K562 (cell line): ENCODE results near the gene CXorf65. TPM values are rescaled to one million over a fixed set of nuclear protein-coding genes. Genes with fewer than 3 reads are reported as not detected.
A peak's percentile ranks its signal among the peaks of the same experiment; 100 is the strongest.

Experiments
- ATAC-seq: fragments of 200-7000 bp; cut with Tn5 transposase; 3 replicates; pipeline ENCODE4 v1.9.1; 2020; ENCODE audit warnings: moderate library complexity
- BruUV-seq: library from RNA; stranded (reverse); fragments of 400-500 nt; replicated peaks from 2 replicates; lab custom pipeline; 2021; lab: Mats Ljungman, UMichigan
- CTCF ChIA-PET: fragments of 300-600 bp; formaldehyde crosslinking; extraction: SDS; loops from one replicate; lab custom pipeline; 2021; ENCODE audit warnings: low intra/inter-chr PET ratio; lab: Yijun Ruan, JAX
- POLR2A ChIA-PET: fragments of 300-600, 350-650 bp; sonication (Branson Sonifier 250); formaldehyde crosslinking; extraction: SDS; loops from one replicate; lab custom pipeline; 2021; ENCODE audit warnings: antibody characterized with exemption, inconsistent platforms; lab: Yijun Ruan, JAX
- DNase-seq, 4 experiments: peaks; one replicate each; pipeline versions ENCODE4 v3.0.0 to v3.0.0-alpha.2; 2011 to 2018; ENCODE audit warnings: low spot score in 3 of 4, mixed read lengths in 3 of 4; ENCODE audit errors: extremely low read depth in 1 of 4
- FAIRE-seq: peaks from 2 replicates; lab custom pipeline; 2011; peaks lifted over from hg19 to GRCh38; lab: Jason Lieb, UNC
- H2AFZ ChIP-seq: 2 replicates; pipeline ENCODE4 v1.6.0; 2011; ENCODE audit warnings: low read depth, low read length, control low read depth, inconsistent platforms
- H3K27ac ChIP-seq: fragments of 200-600 bp; 3 replicates; pipeline ENCODE4 v1.8.0; 2011; ENCODE audit warnings: low read depth, mild to moderate bottlenecking, control low read depth, inconsistent platforms, low read length, moderate library complexity, mixed read lengths; ENCODE audit errors: extremely low read depth
- H3K27me3 ChIP-seq, 2 experiments: fragments of 300-600 bp in 1 of 2; 2 replicates in 1 of 2; 3 replicates in 1 of 2; pipeline versions ENCODE4 v1.6.0 to v1.8.0; 2011; ENCODE audit warnings: inconsistent platforms in 2 of 2, low read length in 2 of 2, mild to moderate bottlenecking in 1 of 2, mixed read lengths in 1 of 2, moderate library complexity in 1 of 2; ENCODE audit not compliant: control insufficient read depth in 2 of 2, insufficient read depth in 2 of 2
- H3K36me3 ChIP-seq: fragments of 300-600 bp; 3 replicates; pipeline ENCODE4 v1.8.0; 2011; ENCODE audit warnings: mild to moderate bottlenecking, low read length, inconsistent platforms; ENCODE audit not compliant: control insufficient read depth, insufficient read depth
- H3K4me1 ChIP-seq, 2 experiments: fragments of 200-600 bp in 1 of 2; replicated peaks in 1 of 2; 2 replicates in 1 of 2; 3 replicates in 1 of 2; pipeline versions ENCODE4 v1.5.1 to v1.8.0; 2011; ENCODE audit warnings: inconsistent platforms in 2 of 2, low read length in 2 of 2, mild to moderate bottlenecking in 1 of 2, mixed read lengths in 1 of 2, moderate library complexity in 1 of 2; ENCODE audit not compliant: control insufficient read depth in 2 of 2, insufficient read depth in 2 of 2
- H3K4me2 ChIP-seq: 2 replicates; pipeline ENCODE4 v1.6.1; 2011; ENCODE audit warnings: low read length, control low read depth, inconsistent platforms, mixed read lengths; ENCODE audit not compliant: insufficient read depth
- H3K4me3 ChIP-seq: fragments of 200-600 bp; sonication (generic), shearing (Covaris generic); 2 replicates; pipeline ENCODE4 v1.5.1; 2016; ENCODE audit warnings: control low read depth, inconsistent platforms
- H3K79me2 ChIP-seq: fragments of 200-600 bp; 3 replicates; pipeline ENCODE4 v1.8.0; 2011; ENCODE audit warnings: low read length, inconsistent platforms; ENCODE audit not compliant: control insufficient read depth, insufficient read depth
- H3K9ac ChIP-seq, 2 experiments: 2 replicates each; pipeline versions ENCODE4 v1.6.0 to v1.6.1; 2011; ENCODE audit warnings: low read depth in 2 of 2, low read length in 2 of 2, control low read depth in 1 of 2, inconsistent platforms in 1 of 2, mild to moderate bottlenecking in 1 of 2, mixed read lengths in 1 of 2; ENCODE audit not compliant: insufficient read depth in 1 of 2
- H3K9me1 ChIP-seq: one replicate; pipeline ENCODE4 v1.6.0; 2011; ENCODE audit warnings: inconsistent platforms, mild to moderate bottlenecking, low read length, moderate library complexity; ENCODE audit not compliant: control insufficient read depth, insufficient read depth
- H3K9me3 ChIP-seq: replicated peaks from 2 replicates; pipeline ENCODE4 v1.5.1; 2011; ENCODE audit warnings: low read depth, low read length, inconsistent platforms; ENCODE audit not compliant: control insufficient read depth, insufficient read depth
- H4K20me1 ChIP-seq: replicated peaks from 2 replicates; pipeline ENCODE4 v1.6.1; 2011; ENCODE audit warnings: low read length, inconsistent platforms, mixed read lengths; ENCODE audit not compliant: control insufficient read depth, insufficient read depth
- ARNT ChIP-seq, 2 experiments: fragments of 450-650 bp; IDR thresholded peaks; 2 replicates each; pipeline ENCODE4 v1.6.1; 2016; ENCODE audit warnings: mild to moderate bottlenecking in 1 of 2
- CEBPG ChIP-seq, 3 experiments: fragments of 200-800 bp in 1 of 3; sonication (Bioruptor generic) in 1 of 3; sonication (generic) in 1 of 3; formaldehyde crosslinking in 1 of 3; IDR thresholded peaks in 2 of 3; conservative IDR thresholded peaks in 1 of 3; 2 replicates each; pipeline versions ENCODE4 v1.6.1 to v1.8.0; 2016 to 2022; ENCODE audit warnings: missing compliant biosample characterization in 2 of 3, missing genetic modification characterization in 2 of 3, mild to moderate bottlenecking in 1 of 3, missing genetic modification reagents in 1 of 3
- CXXC5 ChIP-seq: fragments of 250-450 bp; sonication (Bioruptor Pico); IDR thresholded peaks from 2 replicates; pipeline ENCODE4 v1.8.0; 2022; ENCODE audit warnings: inconsistent platforms, mild to moderate bottlenecking, moderate library complexity
- E2F3 ChIP-seq: fragments of 250-450 bp; sonication (Bioruptor Pico); IDR thresholded peaks from 2 replicates; pipeline ENCODE4 v1.4.0; 2020; ENCODE audit warnings: mild to moderate bottlenecking
- EHMT2 ChIP-seq: fragments of 450-650 bp; IDR thresholded peaks from 2 replicates; pipeline ENCODE4 v1.6.1; 2018; ENCODE audit warnings: antibody characterized with exemption
- ELF4 ChIP-seq: fragments of 450-650 bp; formaldehyde crosslinking; IDR thresholded peaks from 2 replicates; pipeline ENCODE4 v1.4.0; 2022; ENCODE audit warnings: missing genetic modification characterization
- EP400 ChIP-seq: fragments of 450-650 bp; IDR thresholded peaks from 2 replicates; pipeline ENCODE4 v1.6.1; 2017; ENCODE audit warnings: antibody characterized with exemption, mild to moderate bottlenecking, moderate library complexity
- GATA2 ChIP-seq: sonication (generic); formaldehyde crosslinking; IDR thresholded peaks from 2 replicates; pipeline ENCODE4 v1.4.0; 2020; ENCODE audit warnings: mild to moderate bottlenecking, missing genetic modification reagents
- KLF16 ChIP-seq: IDR thresholded peaks from 2 replicates; pipeline ENCODE4 v1.6.1; 2016; ENCODE audit warnings: antibody characterized with exemption
- L3MBTL2 ChIP-seq: fragments of 450-650 bp; IDR thresholded peaks from 2 replicates; pipeline ENCODE4 v1.6.1; 2016; ENCODE audit warnings: mild to moderate bottlenecking, moderate library complexity
- MYC ChIP-seq, 2 experiments: fragments of 250-450 bp in 1 of 2; sonication (Bioruptor Pico) in 1 of 2; IDR thresholded peaks; 2 replicates each; pipeline versions ENCODE4 v1.5.1 to v1.6.1; 2012 to 2021; ENCODE audit warnings: low read depth in 2 of 2, borderline replicate concordance in 1 of 2, improper control_type of control experiment in 1 of 2, low read length in 1 of 2, mild to moderate bottlenecking in 1 of 2, moderate library complexity in 1 of 2
- NCOR1 ChIP-seq: fragments of 450-650 bp; IDR thresholded peaks from 2 replicates; pipeline ENCODE4 v1.6.1; 2016; ENCODE audit warnings: mild to moderate bottlenecking, moderate library complexity
- PHB2 ChIP-seq: fragments of 450-650 bp; IDR thresholded peaks from 2 replicates; pipeline ENCODE4 v1.6.1; 2017; ENCODE audit warnings: low read depth
- RCOR1 ChIP-seq, 2 experiments: IDR thresholded peaks; 2 replicates each; pipeline ENCODE4 v1.6.1; 2012; ENCODE audit warnings: low read depth in 2 of 2, low read length in 2 of 2, borderline replicate concordance in 1 of 2, improper control_type of control experiment in 1 of 2
- SMARCE1 ChIP-seq: fragments of 450-650 bp; IDR thresholded peaks from 2 replicates; pipeline ENCODE4 v1.7.1; 2016; ENCODE audit warnings: mild to moderate bottlenecking
- SOX6 ChIP-seq: fragments of 450-650 bp; IDR thresholded peaks from 2 replicates; pipeline ENCODE4 v1.6.1; 2014; ENCODE audit warnings: mild to moderate bottlenecking
- TBL1XR1 ChIP-seq, 2 experiments: IDR thresholded peaks; 2 replicates each; pipeline ENCODE4 v1.6.1; 2012; ENCODE audit warnings: improper control_type of control experiment in 2 of 2, low read length in 2 of 2, mild to moderate bottlenecking in 1 of 2
- ZNF324 ChIP-seq: fragments of 250-450 bp; sonication (Bioruptor Pico); IDR thresholded peaks from 2 replicates; pipeline ENCODE4 v1.4.0; 2020; ENCODE audit warnings: mild to moderate bottlenecking
- WGBS: fragments of 100-300 bp; shearing (Covaris generic); methylation state at CpG from one replicate; pipeline ENCODE4 v1.1.6; 2016; ENCODE audit warnings: low coverage, mixed read lengths; ENCODE audit not compliant: insufficient coverage; ENCODE audit errors: missing lambda C conversion rate; 5-methylcytosine and 5-hydroxymethylcytosine counted together
- in situ Hi-C: fragments of 300-500 bp; cut with MboI; formaldehyde crosslinking; loops from 4 replicates; pipeline ENCODE4 v1.15.0; 2018; ENCODE audit warnings: inconsistent platforms, mixed read lengths
- intact Hi-C: fragments of 100-400 bp; cut with micrococcal nuclease; formaldehyde crosslinking; loops from 2 replicates; pipeline ENCODE4 v1.14.2; 2022
- polyA plus RNA-seq, 8 experiments: library from polyadenylated mRNA; depleted of rRNA in 4 of 8; stranded (reverse) in 5 of 8; unstranded in 3 of 8; fragments of >200 nt; fragmentation: Nextera tagmentation in 2 of 8; fragmentation: Illumina TruSeq in 1 of 8; extraction: Ambion mirVana in 2 of 8; extraction: Trizol in 1 of 8; gene quantifications; 2 replicates each; pipeline versions ENCODE4 v1.2.1 to v1.2.3, GENCODE V29; 2011 to 2014; ENCODE audit warnings: inconsistent platforms in 1 of 8, missing spikeins in 1 of 8
- total RNA-seq, 7 experiments: library from RNA; depleted of rRNA in 6 of 7; stranded (reverse); fragments of >200 nt in 6 of 7; fragmentation: Illumina TruSeq in 2 of 7; extraction: Trizol in 2 of 7; gene quantifications; 2 replicates each; pipeline versions ENCODE4 v1.2.1 to v1.2.3, GENCODE V29; 2011 to 2021; ENCODE audit warnings: low replicate concordance in 1 of 7
- TF ChIP-seq, protein P1 (sequence below): fragments of 250-450 bp; sonication (Bioruptor Pico); IDR thresholded peaks from 2 replicates; pipeline ENCODE4 v1.4.0; 2020; ENCODE audit warnings: mild to moderate bottlenecking, moderate library complexity, borderline replicate concordance

The CXorf65 gene
- total and polyA plus RNA-seq, 9 of the 15 experiments (the other 6 are each of a cell fraction or from before 2014, with no cell fraction given) = 1.4 to 8.4 (median 2.9) TPM

- Histone ChIP-seq H3K27ac (peak overlapping the region; percentile 57; the same call in 2 of the 3 replicates), H3K79me2 (no peaks in the 10 kb centered on the region; the same call in 2 of the 3 replicates), H4K20me1 (0 out of 2 replicates have a peak, but pooled peaks cover 5% of the 10 kb centered on the region), H3K4me1 (peaks cover 24 to 34% of the 10 kb centered on the region in 2 experiments; a peak in 4 of 5 replicates), H3K9ac (0 out of 4 replicates have a peak overlapping the region, but pooled peaks of 1 of the 2 experiments have one; percentile 34), H3K4me2 (peak overlapping the region; percentile 75), H3K4me3 (no peak overlapping the region), H3K27me3 (no peaks in the 10 kb centered on the region), H3K36me3 (peaks cover 95% of the 10 kb centered on the region), H2AFZ (no peak overlapping the region; the same call in 1 of the 2 replicates), H3K9me1 (no peaks in the 10 kb centered on the region), H3K9me3 (no peaks in the 10 kb centered on the region)
- ChIA-PET CTCF (no interaction called here), POLR2A (interaction anchor here (1.0 to 4.2 kb wide), 6 partner anchors 8 to 26 kb away, joined by 3 to 29 read pairs (median 4); partner anchors contain the start of gene MED12)
- in situ Hi-C loops = no loop called here
- intact Hi-C loops = loop anchor here (2.0 kb wide), 1 partner anchor 47 kb away; no protein-coding TSS in a partner anchor
- 15% methylated on average over 4 of the region's 4 CpGs for WGBS
- FAIRE-seq (peak; percentile 99), ATAC-seq (peak; percentile 87), DNase-seq (peak; percentile 72 to 88 (median 80))
- no TSS peak for BruUV-seq
- TF ChIP-seq RCOR1 (IDR thresholded peaks at IDR 0.05; ENCODE audit: borderline replicate concordance in 1 of 2, low read depth in 2 of 2, low read length in 2 of 2) = peak in 1 of 2 experiments; percentile 82; a peak in 3 of 4 replicates
- 0 out of 2 replicates have a peak, but pooled peaks have one; percentile 20 for TF ChIP-seq EP400
- TF ChIP-seq EHMT2 = peak; percentile 87
- peak; percentile 25; the same call in 1 of the 2 replicates for TF ChIP-seq L3MBTL2
- TF ChIP-seq PHB2 = 0 out of 2 replicates have a peak, but pooled peaks have one; percentile 64
- TF ChIP-seq TBL1XR1 (IDR thresholded peaks at IDR 0.05; ENCODE audit: low read length in 2 of 2) = peak; percentile 44 to 79; a peak in 1 of 4 replicates
- TF ChIP-seq, protein P1, sequence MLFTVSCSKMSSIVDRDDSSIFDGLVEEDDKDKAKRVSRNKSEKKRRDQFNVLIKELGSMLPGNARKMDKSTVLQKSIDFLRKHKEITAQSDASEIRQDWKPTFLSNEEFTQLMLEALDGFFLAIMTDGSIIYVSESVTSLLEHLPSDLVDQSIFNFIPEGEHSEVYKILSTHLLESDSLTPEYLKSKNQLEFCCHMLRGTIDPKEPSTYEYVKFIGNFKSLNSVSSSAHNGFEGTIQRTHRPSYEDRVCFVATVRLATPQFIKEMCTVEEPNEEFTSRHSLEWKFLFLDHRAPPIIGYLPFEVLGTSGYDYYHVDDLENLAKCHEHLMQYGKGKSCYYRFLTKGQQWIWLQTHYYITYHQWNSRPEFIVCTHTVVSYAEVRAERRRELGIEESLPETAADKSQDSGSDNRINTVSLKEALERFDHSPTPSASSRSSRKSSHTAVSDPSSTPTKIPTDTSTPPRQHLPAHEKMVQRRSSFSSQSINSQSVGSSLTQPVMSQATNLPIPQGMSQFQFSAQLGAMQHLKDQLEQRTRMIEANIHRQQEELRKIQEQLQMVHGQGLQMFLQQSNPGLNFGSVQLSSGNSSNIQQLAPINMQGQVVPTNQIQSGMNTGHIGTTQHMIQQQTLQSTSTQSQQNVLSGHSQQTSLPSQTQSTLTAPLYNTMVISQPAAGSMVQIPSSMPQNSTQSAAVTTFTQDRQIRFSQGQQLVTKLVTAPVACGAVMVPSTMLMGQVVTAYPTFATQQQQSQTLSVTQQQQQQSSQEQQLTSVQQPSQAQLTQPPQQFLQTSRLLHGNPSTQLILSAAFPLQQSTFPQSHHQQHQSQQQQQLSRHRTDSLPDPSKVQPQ (CRISPR knock-in tag) = peak; percentile 74; the same call in 1 of the 2 replicates
- peak; percentile 71 for TF ChIP-seq SOX6
- peak; percentile 34; the same call in 1 of the 2 replicates for TF ChIP-seq CXXC5 (CRISPR knock-in tag)
- TF ChIP-seq E2F3 (CRISPR knock-in tag) = no peak
- no peak for TF ChIP-seq ZNF324 (CRISPR knock-in tag)
- TF ChIP-seq ARNT (IDR thresholded peaks at IDR 0.05) = 0 out of 4 replicates have a peak, but pooled peaks of 1 of the 2 experiments have one; percentile 49
- TF ChIP-seq NCOR1 = peak; percentile 93
- TF ChIP-seq SMARCE1 = peak; percentile 82
- TF ChIP-seq ELF4 = peak; percentile 61; the same call in 1 of the 2 replicates
- TF ChIP-seq KLF16 = peak; percentile 80
- TF ChIP-seq GATA2 (CRISPR knock-in tag) = peak; percentile 92
- TF ChIP-seq CEBPG (CRISPR knock-in tag; IDR thresholded peaks at IDR 0.05) = no peak
- no peak for TF ChIP-seq CEBPG (tag; conservative IDR thresholded peaks at IDR 0.05 in 1 of 2, IDR thresholded peaks at IDR 0.05 in 1 of 2)
- TF ChIP-seq MYC (IDR thresholded peaks at IDR 0.05; ENCODE audit: low read depth, low read length) = peak; percentile 47; the same call in 1 of the 2 replicates
- no peak for TF ChIP-seq MYC (CRISPR knock-in tag; IDR thresholded peaks at IDR 0.05; ENCODE audit: borderline replicate concordance, low read depth)
Measured at GRCh38 chrX:71131510-71131909, 25.0 kb upstream of the CXorf65 start.
